Daoy (cell line): ENCODE results near the gene USP17L26. TPM values are rescaled to one million over a fixed set of nuclear protein-coding genes. Genes with fewer than 3 reads are reported as not detected.
"Not testable (repeated sequence)": the region's sequence is repeated elsewhere in the genome, so short reads cannot be mapped to it uniquely, and the experiment has no call there.

Experiments
- DNase-seq: peaks from one replicate; pipeline ENCODE4 v3.0.0-alpha.2; 2015; ENCODE audit warnings: low read depth
- total RNA-seq: library from RNA; depleted of rRNA; stranded (reverse); fragments of >200 nt; shearing (Covaris generic); gene quantifications from 2 replicates; pipeline ENCODE4 v1.2.3, GENCODE V29; 2014; rRNA removed

USP17L26 gene
- not detected in 2 replicates for total RNA-seq

- DNase-seq, result not testable (repeated sequence)
Measured at GRCh38 chr4:9334358-9334757, at the start of gene USP17L26. Gene USP17L26 (plus strand): TSS chr4:9334658. CDS start chr4:9334658, 0 bp downstream.

GRCh38 chr4:9324191-9324590 lies 10.3 kb upstream of the USP17L26 start:
- DNase-seq, result not testable (repeated sequence)

- not testable (repeated sequence) for DNase-seq
Measured at GRCh38 chr4:9324865-9325264, 9.6 kb upstream of the USP17L26 start, which contains the start of gene USP17L24. Gene USP17L24 (plus strand): TSS chr4:9325165. CDS start chr4:9325165, 0 bp downstream.

GRCh38 chr4:9329611-9330010 lies 4.8 kb upstream of the USP17L26 start, which contains the start of gene USP17L25:
Gene USP17L25 (plus strand): TSS chr4:9329911. CDS start chr4:9329911, 0 bp downstream.
- not testable (repeated sequence) for DNase-seq

GRCh38 chr4:9339103-9339502 lies 4.6 kb downstream of the USP17L26 start, which contains the start of gene USP17L5:
Gene USP17L5 (plus strand): TSS chr4:9339403. CDS start chr4:9339403, 0 bp downstream.
- not testable (repeated sequence) for DNase-seq

GRCh38 chr4:9343848-9344247 lies 9.4 kb downstream of the USP17L26 start, which contains the start of gene USP17L27:
Gene USP17L27 (plus strand): TSS chr4:9344148. CDS start chr4:9344148, 0 bp downstream.
- not testable (repeated sequence) for DNase-seq

- not testable (repeated sequence) for DNase-seq
Measured at GRCh38 chr4:9348593-9348992, 14.1 kb downstream of the USP17L26 start, which contains the start of gene USP17L28. Gene USP17L28 (plus strand): TSS chr4:9348893. CDS start chr4:9348893, 0 bp downstream.

- DNase-seq, result not testable (repeated sequence)
Measured at GRCh38 chr4:9350866-9351265, 16.4 kb downstream of the USP17L26 start.

GRCh38 chr4:9353338-9353737 lies 18.9 kb downstream of the USP17L26 start, which contains the start of gene USP17L29:
Gene USP17L29 (plus strand): TSS chr4:9353638. CDS start chr4:9353638, 0 bp downstream.
- not testable (repeated sequence) for DNase-seq

- not testable (repeated sequence) for DNase-seq
Measured at GRCh38 chr4:9362829-9363228, 28.4 kb downstream of the USP17L26 start, which contains the start of gene USP17L30. Gene USP17L30 (plus strand): TSS chr4:9363129. CDS start chr4:9363129, 0 bp downstream.

- not testable (repeated sequence) for DNase-seq
Measured at GRCh38 chr4:9379881-9380280, 45.4 kb downstream of the USP17L26 start.

GRCh38 chr4:9381012-9381534 lies 46.6 kb downstream of the USP17L26 start:
- DNase-seq, result not testable (repeated sequence)

GRCh38 chr4:9384126-9384525 lies 49.7 kb downstream of the USP17L26 start:
- no peak for DNase-seq

Other genes starting within 250 kb of the USP17L26 start
- gene FAM90A26, start 164.2 kb upstream of the USP17L26 start, total RNA-seq, result not detected in 2 replicates
- gene USP17L10, start 124.0 kb upstream of the USP17L26 start, total RNA-seq, result not detected in 2 replicates
- not detected in 2 replicates for gene USP17L11, start 119.3 kb upstream of the USP17L26 start, total RNA-seq
- not detected in 2 replicates for gene USP17L12, start 114.5 kb upstream of the USP17L26 start, total RNA-seq
- gene USP17L13, start 109.8 kb upstream of the USP17L26 start, total RNA-seq, result not detected in 2 replicates
- 0.34 TPM in 1 of 2 replicates, not detected in the other for gene USP17L15, start 100.3 kb upstream of the USP17L26 start, total RNA-seq
- gene USP17L17, start 90.8 kb upstream of the USP17L26 start, total RNA-seq, result not detected in 2 replicates
- not detected in 2 replicates for gene USP17L18, start 86.0 kb upstream of the USP17L26 start, total RNA-seq
- gene USP17L19, start 81.3 kb upstream of the USP17L26 start, total RNA-seq, result not detected in 2 replicates
- gene USP17L20, start 76.5 kb upstream of the USP17L26 start, total RNA-seq, result not detected in 2 replicates
- not detected in 2 replicates for gene USP17L21, start 71.8 kb upstream of the USP17L26 start, total RNA-seq
- not detected in 2 replicates for gene USP17L22, start 67.0 kb upstream of the USP17L26 start, total RNA-seq
- not detected in 2 replicates for gene USP17L24, start 9.5 kb upstream of the USP17L26 start, total RNA-seq
- gene USP17L25, start 4.7 kb upstream of the USP17L26 start, total RNA-seq, result not detected in 2 replicates
- gene USP17L5, start 4.7 kb downstream of the USP17L26 start, total RNA-seq, result not detected in 2 replicates
- not detected in 2 replicates for gene USP17L27, start 9.5 kb downstream of the USP17L26 start, total RNA-seq
- not detected in 2 replicates for gene USP17L28, start 14.2 kb downstream of the USP17L26 start, total RNA-seq
- not detected in 2 replicates for gene USP17L29, start 19.0 kb downstream of the USP17L26 start, total RNA-seq
- not detected in 2 replicates for gene USP17L30, start 28.5 kb downstream of the USP17L26 start, total RNA-seq
- not detected in 2 replicates for gene DEFB131A, start 109.8 kb downstream of the USP17L26 start, total RNA-seq